OCI-LY1 (cell line): ENCODE data around the gene ANKRD34A.

Experiments used
- H2AFZ ChIP-seq: fragments of 200-600 bp; sonication (generic), shearing (Covaris generic); 2 replicates; pipeline ENCODE4 v1.6.0; 2014; ENCODE audit warnings: antibody characterized with exemption, mild to moderate bottlenecking, low read length
- H3F3A ChIP-seq: fragments of 200-600 bp; sonication (generic), shearing (Covaris generic); 2 replicates; pipeline ENCODE4 v1.6.0; 2014; ENCODE audit warnings: mild to moderate bottlenecking, antibody characterized with exemption, low read length, moderate library complexity; ENCODE audit not compliant: insufficient read depth
- H3K27ac ChIP-seq: fragments of 200-600 bp; sonication (generic); 2 replicates; pipeline ENCODE4 v1.5.1; 2014; ENCODE audit warnings: low read length, mixed run types, mild to moderate bottlenecking, low read depth; ENCODE audit not compliant: poor library complexity, severe bottlenecking
- H3K27me3 ChIP-seq: fragments of 200-600 bp; sonication (generic); 2 replicates; pipeline ENCODE4 v1.6.0; 2014; ENCODE audit warnings: antibody characterized with exemption, mild to moderate bottlenecking, low read length, moderate library complexity; ENCODE audit not compliant: insufficient read depth
- H3K36me3 ChIP-seq: fragments of 200-600 bp; sonication (generic); 2 replicates; pipeline ENCODE4 v1.6.1; 2014; ENCODE audit warnings: mild to moderate bottlenecking, antibody characterized with exemption, low read length, moderate library complexity, mixed read lengths; ENCODE audit not compliant: insufficient read depth
- H3K4me1 ChIP-seq: fragments of 200-600 bp; sonication (generic); 2 replicates; pipeline ENCODE4 v1.5.1; 2014; ENCODE audit warnings: mild to moderate bottlenecking, low read length, moderate library complexity; ENCODE audit not compliant: insufficient read depth, severe bottlenecking
- H3K4me2 ChIP-seq: fragments of 200-600 bp; sonication (generic), shearing (Covaris generic); 2 replicates; pipeline ENCODE4 v1.6.1; 2014; ENCODE audit warnings: low read length
- H3K4me3 ChIP-seq: fragments of 200-600 bp; sonication (generic); 2 replicates; pipeline ENCODE4 v1.5.1; 2014; ENCODE audit warnings: low read length, low read depth, mild to moderate bottlenecking, mixed read lengths; ENCODE audit not compliant: poor library complexity, severe bottlenecking
- H3K79me2 ChIP-seq: fragments of 200-600 bp; shearing (Covaris generic); 2 replicates; pipeline ENCODE4 v1.6.1; 2016; ENCODE audit warnings: mixed run types, low read length, mixed read lengths; ENCODE audit not compliant: insufficient read depth
- H3K9ac ChIP-seq: fragments of 200-600 bp; sonication (generic), shearing (Covaris generic); 2 replicates; pipeline ENCODE4 v1.6.1; 2014; ENCODE audit warnings: mild to moderate bottlenecking, low read length, mixed read lengths
- H3K9me2 ChIP-seq: fragments of 200-600 bp; sonication (generic), shearing (Covaris generic); 2 replicates; pipeline ENCODE4 v1.6.1; 2014; ENCODE audit warnings: low read depth, mild to moderate bottlenecking, low read length, mixed read lengths
- H3K9me3 ChIP-seq: fragments of 200-600 bp; shearing (Covaris generic); 2 replicates; pipeline ENCODE4 v1.6.1; 2014; ENCODE audit warnings: low read length, mixed read lengths
- H4K20me1 ChIP-seq: fragments of 200-600 bp; sonication (generic), shearing (Covaris generic); 2 replicates; pipeline ENCODE4 v1.6.0; 2016; ENCODE audit warnings: mild to moderate bottlenecking, low read length; ENCODE audit not compliant: insufficient read depth
- CTCF ChIP-seq: fragments of 200-600 bp; sonication (generic), shearing (Covaris generic); IDR thresholded peaks from 2 replicates; pipeline ENCODE4 v1.5.1; 2017; ENCODE audit warnings: mild to moderate bottlenecking, antibody characterized with exemption, low read length, moderate library complexity, mixed read lengths
- EZH2 ChIP-seq: fragments of 200-600 bp; sonication (generic), shearing (Covaris generic); IDR thresholded peaks from 2 replicates; pipeline ENCODE4 v1.8.0; 2017; ENCODE audit warnings: borderline replicate concordance, mixed run types, mild to moderate bottlenecking, antibody characterized with exemption, low read length, moderate library complexity, mixed read lengths

Gene ANKRD34A

GRCh38 chr1:145965119-145965744 lies 857 bp upstream of the ANKRD34A start:
- no peak for TF ChIP-seq EZH2
- no peak for TF ChIP-seq CTCF
- Histone ChIP-seq H3K9me2 (no peaks in the 10 kb centered on the region), H3K4me3 (peak overlapping the region; percentile 71), H2AFZ (no peak overlapping the region), H3K36me3 (peaks cover 7% of the 10 kb centered on the region), H3K4me2 (peak overlapping the region; percentile 75), H3K79me2 (no peaks in the 10 kb centered on the region; the same call in 1 of the 2 replicates), H3K9ac (peak overlapping the region; percentile 74), H3K27ac (peak overlapping the region; percentile 67), H3K4me1 (peaks cover 40% of the 10 kb centered on the region), H3F3A (no peaks in the 10 kb centered on the region), H3K27me3 (no peaks in the 10 kb centered on the region), H3K9me3 (peaks cover 6% of the 10 kb centered on the region; the same call in 1 of the 2 replicates), H4K20me1 (no peaks in the 10 kb centered on the region)

GRCh38 chr1:145963265-145964019 lies 933 bp downstream of the ANKRD34A start:
- Histone ChIP-seq H4K20me1 (no peaks in the 10 kb centered on the region), H3K36me3 (peaks cover 7% of the 10 kb centered on the region), H3K9ac (peak overlapping the region; percentile 78), H3K9me3 (peaks cover 6% of the 10 kb centered on the region; the same call in 1 of the 2 replicates), H3K4me2 (peak overlapping the region; percentile 75), H3K4me1 (peaks cover 58% of the 10 kb centered on the region), H3K4me3 (peak overlapping the region; percentile 71), H3K27me3 (no peaks in the 10 kb centered on the region), H3F3A (0 out of 2 replicates have a peak, but pooled peaks cover 2% of the 10 kb centered on the region), H3K9me2 (no peaks in the 10 kb centered on the region), H2AFZ (no peak overlapping the region), H3K79me2 (no peaks in the 10 kb centered on the region; the same call in 1 of the 2 replicates), H3K27ac (peak overlapping the region; percentile 80)
- TF ChIP-seq CTCF, result no peak
- no peak for TF ChIP-seq EZH2

GRCh38 chr1:145962157-145963102 lies 1.9 kb downstream of the ANKRD34A start:
- Histone ChIP-seq H2AFZ (no peak overlapping the region), H3K9me3 (peaks cover 2% of the 10 kb centered on the region; the same call in 1 of the 2 replicates), H3K9me2 (no peaks in the 10 kb centered on the region), H3K27me3 (no peaks in the 10 kb centered on the region), H3K4me1 (peaks cover 62% of the 10 kb centered on the region), H3K4me3 (peak overlapping the region; percentile 71), H3K4me2 (peak overlapping the region; percentile 75), H3K79me2 (no peaks in the 10 kb centered on the region; the same call in 1 of the 2 replicates), H3K36me3 (peaks cover 4% of the 10 kb centered on the region), H4K20me1 (no peaks in the 10 kb centered on the region), H3F3A (0 out of 2 replicates have a peak, but pooled peaks cover 6% of the 10 kb centered on the region), H3K9ac (peak overlapping the region; percentile 78), H3K27ac (peak overlapping the region; percentile 80)
- TF ChIP-seq EZH2 (no peak), CTCF (no peak)
